Right lobe of liver (tissue), 4 donors: Measurements from ENCODE around the gene ALS2CL.

ENCODE experiments used
- POLR2A ChIP-seq: fragments of 450-650 bp; IDR thresholded peaks from one replicate; pipeline ENCODE4 v1.6.1; 2017; ENCODE audit warnings: antibody characterized with exemption, mild to moderate bottlenecking
- TF ChIP-seq, protein P1 (sequence below), 4 donors: fragments of 200-600 bp in 3 of 4; fragments of 450-650 bp in 1 of 4; IDR thresholded peaks; one replicate each; pipeline versions ENCODE4 v1.5.1 to v1.8.0; 2016 to 2022; ENCODE audit warnings: antibody characterized with exemption in 4 of 4, mild to moderate bottlenecking in 2 of 4
- donor health status: DM: no; HTN: no; CAD: no.
- donor health status: DM: no; HTN: no; CAD: no.
- donor health status: DM: no; HTN: yes; CAD: no.

GRCh38 chr3:46705751-46706552 lies 12.5 kb upstream of the ALS2CL start:
- TF ChIP-seq, protein P1, sequence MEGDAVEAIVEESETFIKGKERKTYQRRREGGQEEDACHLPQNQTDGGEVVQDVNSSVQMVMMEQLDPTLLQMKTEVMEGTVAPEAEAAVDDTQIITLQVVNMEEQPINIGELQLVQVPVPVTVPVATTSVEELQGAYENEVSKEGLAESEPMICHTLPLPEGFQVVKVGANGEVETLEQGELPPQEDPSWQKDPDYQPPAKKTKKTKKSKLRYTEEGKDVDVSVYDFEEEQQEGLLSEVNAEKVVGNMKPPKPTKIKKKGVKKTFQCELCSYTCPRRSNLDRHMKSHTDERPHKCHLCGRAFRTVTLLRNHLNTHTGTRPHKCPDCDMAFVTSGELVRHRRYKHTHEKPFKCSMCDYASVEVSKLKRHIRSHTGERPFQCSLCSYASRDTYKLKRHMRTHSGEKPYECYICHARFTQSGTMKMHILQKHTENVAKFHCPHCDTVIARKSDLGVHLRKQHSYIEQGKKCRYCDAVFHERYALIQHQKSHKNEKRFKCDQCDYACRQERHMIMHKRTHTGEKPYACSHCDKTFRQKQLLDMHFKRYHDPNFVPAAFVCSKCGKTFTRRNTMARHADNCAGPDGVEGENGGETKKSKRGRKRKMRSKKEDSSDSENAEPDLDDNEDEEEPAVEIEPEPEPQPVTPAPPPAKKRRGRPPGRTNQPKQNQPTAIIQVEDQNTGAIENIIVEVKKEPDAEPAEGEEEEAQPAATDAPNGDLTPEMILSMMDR (IDR thresholded peaks at IDR 0.05), result no peak
- no peak for TF ChIP-seq POLR2A
